Activated B cell treated with CpG ODN at 0.5 μM for 24 hours (primary cell): Measurements from ENCODE around the gene OR10K2. TPM values are rescaled to one million over a fixed set of nuclear protein-coding genes. Genes with fewer than 3 reads are reported as not detected.
"Not testable (repeated sequence)": the region's sequence is repeated elsewhere in the genome, so short reads cannot be mapped to it uniquely, and the experiment has no call there.

Source experiments
- ATAC-seq: fragments of 200-7000 bp; cut with Tn5 transposase; one replicate; pipeline ENCODE4 v1.10.0; 2021; ENCODE audit warnings: low read depth, mild to moderate bottlenecking, moderate library complexity
- CTCF ChIA-PET: fragments of 350-600 bp; sonication (Branson Sonifier 250); formaldehyde crosslinking; loops from one replicate; lab custom pipeline; 2021; ENCODE audit warnings: antibody characterized with exemption; lab: Charles Lee
- POLR2A ChIA-PET: fragments of 350-600 bp; sonication (Branson Sonifier 250); formaldehyde crosslinking; loops from one replicate; lab custom pipeline; 2021; ENCODE audit warnings: antibody characterized with exemption; lab: Charles Lee
- DNase-seq: peaks from one replicate; pipeline ENCODE4 v3.0.0; 2022
- H3K27ac Mint-ChIP-seq: one replicate; pipeline ENCODE4 v1.8.0; 2020; ENCODE audit warnings: mixed read lengths
- H3K27me3 Mint-ChIP-seq: one replicate; pipeline ENCODE4 v1.8.0; 2021; ENCODE audit warnings: mixed read lengths
- H3K36me3 Mint-ChIP-seq: one replicate; pipeline ENCODE4 v1.8.0; 2021; ENCODE audit warnings: low read depth, mixed read lengths
- H3K4me1 Mint-ChIP-seq: one replicate; pipeline ENCODE4 v1.8.0; 2021; ENCODE audit warnings: mixed read lengths
- H3K4me3 Mint-ChIP-seq: one replicate; pipeline ENCODE4 v1.8.0; 2020; ENCODE audit warnings: mild to moderate bottlenecking, mixed read lengths
- H3K9me3 Mint-ChIP-seq: one replicate; pipeline ENCODE4 v1.8.0; 2020; ENCODE audit warnings: mixed read lengths
- CTCF ChIP-seq: fragments of 200-600 bp; IDR thresholded peaks from one replicate; pipeline ENCODE4 v1.8.0; 2022; ENCODE audit warnings: antibody characterized with exemption, mild to moderate bottlenecking
- intact Hi-C: fragments of 100-400 bp; cut with micrococcal nuclease; formaldehyde crosslinking; loops from one replicate; pipeline ENCODE4 v1.15.1; 2024
- total RNA-seq: library from RNA; stranded (reverse); gene quantifications from 2 replicates; pipeline ENCODE4 v1.2.3, GENCODE V29; 2022

The OR10K2 gene
- total RNA-seq, 1 donor from 2014 or later, result not detected

- DNase-seq, result no peak
- no peak for ATAC-seq
- Mint-ChIP-seq H3K9me3 (peaks cover 7% of the 10 kb centered on the region), H3K27me3 (peaks cover 33% of the 10 kb centered on the region), H3K4me1 (no peaks in the 10 kb centered on the region), H3K27ac (no peak overlapping the region), H3K36me3 (peaks cover 4% of the 10 kb centered on the region), H3K4me3 (no peak overlapping the region)
- TF ChIP-seq CTCF, result no peak
- intact Hi-C loops, result no loop called here
- CTCF ChIA-PET, result no interaction called here
- POLR2A ChIA-PET, result no interaction called here
Observed at GRCh38 chr1:158454537-158454936, 28.5 kb upstream of the OR10K2 start.

GRCh38 chr1:158445376-158445775, 19.3 kb upstream of the OR10K2 start:
- H3K4me3 Mint-ChIP-seq, result no peak overlapping the region
- H3K36me3 Mint-ChIP-seq, result no peaks in the 10 kb centered on the region
- no peaks in the 10 kb centered on the region for H3K9me3 Mint-ChIP-seq
- H3K27me3 Mint-ChIP-seq, result peaks cover 11% of the 10 kb centered on the region
- no peak for ATAC-seq
- H3K4me1 Mint-ChIP-seq, result no peaks in the 10 kb centered on the region
- no peak overlapping the region for H3K27ac Mint-ChIP-seq
- intact Hi-C loops, result no loop called here
- CTCF ChIA-PET, result no interaction called here
- no peak for DNase-seq
- TF ChIP-seq CTCF, result no peak
- POLR2A ChIA-PET, result no interaction called here

- Mint-ChIP-seq H3K36me3 (peaks cover 4% of the 10 kb centered on the region), H3K9me3 (peaks cover 6% of the 10 kb centered on the region), H3K4me1 (no peaks in the 10 kb centered on the region), H3K27me3 (peaks cover 25% of the 10 kb centered on the region), H3K27ac (no peak overlapping the region), H3K4me3 (no peak overlapping the region)
- ChIA-PET CTCF (no interaction called here), POLR2A (no interaction called here)
- ATAC-seq (no peak), DNase-seq (no peak)
- intact Hi-C loops, result no loop called here
- TF ChIP-seq CTCF, result no peak
Observed at GRCh38 chr1:158434741-158435140, 8.7 kb upstream of the OR10K2 start.

GRCh38 chr1:158430163-158430562, 4.1 kb upstream of the OR10K2 start:
- intact Hi-C loops, H3K9me3 Mint-ChIP-seq, CTCF ChIA-PET, H3K4me1 Mint-ChIP-seq, H3K36me3 Mint-ChIP-seq, H3K27ac Mint-ChIP-seq, ATAC-seq, POLR2A ChIA-PET, DNase-seq, H3K4me3 Mint-ChIP-seq: not testable (repeated sequence)
- peaks cover 29% of the 10 kb centered on the region for H3K27me3 Mint-ChIP-seq

- H3K27me3 Mint-ChIP-seq, result peaks cover 7% of the 10 kb centered on the region
- no peak overlapping the region for H3K27ac Mint-ChIP-seq
- no peak for TF ChIP-seq CTCF
- no peaks in the 10 kb centered on the region for H3K36me3 Mint-ChIP-seq
- intact Hi-C loops, result no loop called here
- H3K9me3 Mint-ChIP-seq, result no peaks in the 10 kb centered on the region
- H3K4me1 Mint-ChIP-seq, result no peaks in the 10 kb centered on the region
- no peak overlapping the region for H3K4me3 Mint-ChIP-seq
- ATAC-seq (no peak), DNase-seq (no peak)
- POLR2A ChIA-PET, result no interaction called here
- CTCF ChIA-PET, result no interaction called here
Observed at GRCh38 chr1:158425027-158425426, 1.0 kb downstream of the OR10K2 start.

- CTCF ChIA-PET, result no interaction called here
- no peak for TF ChIP-seq CTCF
- H3K4me1 Mint-ChIP-seq, result no peaks in the 10 kb centered on the region
- POLR2A ChIA-PET, result no interaction called here
- ATAC-seq (no peak), DNase-seq (no peak)
- intact Hi-C loops, result no loop called here
- H3K27me3 Mint-ChIP-seq, result peaks cover 3% of the 10 kb centered on the region
- no peak overlapping the region for H3K27ac Mint-ChIP-seq
- H3K36me3 Mint-ChIP-seq, result no peaks in the 10 kb centered on the region
- no peaks in the 10 kb centered on the region for H3K9me3 Mint-ChIP-seq
- no peak overlapping the region for H3K4me3 Mint-ChIP-seq
Observed at GRCh38 chr1:158422212-158422611, 3.8 kb downstream of the OR10K2 start.
